ENCODE results near the gene MORC3.

Gene MORC3

GRCh38 chr21:36408568-36408967 is 88.6 kb downstream of the MORC3 start:
- Mint-ChIP-seq H3K9me3 (no peaks in the 10 kb centered on the region), H3K4me3 (no peak overlapping the region), H3K27me3 (ENCODE audit: low read depth, poor library complexity) (peaks cover 3% of the 10 kb centered on the region), H3K27ac (peak overlapping the region; percentile 13), H3K4me1 (no peaks in the 10 kb centered on the region), H3K36me3 (ENCODE audit: low read depth) (peaks cover 70% of the 10 kb centered on the region)
- no peak for DNase-seq
- TF ChIP-seq CTCF (IDR thresholded peaks at IDR 0.05): no peak

GRCh38 chr21:36411301-36411700 is 91.3 kb downstream of the MORC3 start:
- peak overlapping the region; percentile 39 for H3K27ac Mint-ChIP-seq
- H3K4me3 Mint-ChIP-seq: no peak overlapping the region
- peaks cover 65% of the 10 kb centered on the region for H3K36me3 Mint-ChIP-seq (ENCODE audit: low read depth)
- no peaks in the 10 kb centered on the region for H3K9me3 Mint-ChIP-seq
- H3K4me1 Mint-ChIP-seq: no peaks in the 10 kb centered on the region
- H3K27me3 Mint-ChIP-seq (ENCODE audit: low read depth, poor library complexity): peaks cover 3% of the 10 kb centered on the region
- DNase-seq: no peak
- no peak for TF ChIP-seq CTCF (IDR thresholded peaks at IDR 0.05)

- Mint-ChIP-seq H3K9me3 (no peaks in the 10 kb centered on the region), H3K36me3 (ENCODE audit: low read depth) (peaks cover 57% of the 10 kb centered on the region), H3K27ac (peak overlapping the region; percentile 44)
Measured at GRCh38 chr21:36412916-36413315, 92.9 kb downstream of the MORC3 start.

GRCh38 chr21:36415375-36415774 is 95.4 kb downstream of the MORC3 start:
- no peak for DNase-seq
- Mint-ChIP-seq H3K4me3 (no peak overlapping the region), H3K4me1 (peaks cover 4% of the 10 kb centered on the region), H3K27ac (no peak overlapping the region), H3K27me3 (ENCODE audit: low read depth, poor library complexity) (no peaks in the 10 kb centered on the region), H3K36me3 (ENCODE audit: low read depth) (peaks cover 36% of the 10 kb centered on the region), H3K9me3 (no peaks in the 10 kb centered on the region)
- TF ChIP-seq CTCF (IDR thresholded peaks at IDR 0.05): no peak

More at GRCh38 chr21:36412916-36413315, 92.9 kb downstream of the MORC3 start:
- no peaks in the 10 kb centered on the region for H3K4me1 Mint-ChIP-seq
- H3K4me3 Mint-ChIP-seq: no peak overlapping the region
- no peak for DNase-seq
- H3K27me3 Mint-ChIP-seq (ENCODE audit: low read depth, poor library complexity): peaks cover 3% of the 10 kb centered on the region
- TF ChIP-seq CTCF (IDR thresholded peaks at IDR 0.05): no peak

GRCh38 chr21:36419241-36419640 is 99.2 kb downstream of the MORC3 start:
- Mint-ChIP-seq H3K27me3 (ENCODE audit: low read depth, poor library complexity) (peaks cover 4% of the 10 kb centered on the region), H3K4me1 (peaks cover 9% of the 10 kb centered on the region), H3K27ac (no peak overlapping the region), H3K36me3 (ENCODE audit: low read depth) (peaks cover 10% of the 10 kb centered on the region), H3K9me3 (no peaks in the 10 kb centered on the region), H3K4me3 (no peak overlapping the region)
- no peak for TF ChIP-seq CTCF (IDR thresholded peaks at IDR 0.05)
- DNase-seq: no peak

GRCh38 chr21:36419996-36420395 is 100.0 kb downstream of the MORC3 start:
- H3K27me3 Mint-ChIP-seq (ENCODE audit: low read depth, poor library complexity): peaks cover 4% of the 10 kb centered on the region
- no peaks in the 10 kb centered on the region for H3K9me3 Mint-ChIP-seq
- H3K27ac Mint-ChIP-seq: no peak overlapping the region
- H3K4me1 Mint-ChIP-seq: peaks cover 9% of the 10 kb centered on the region
- H3K36me3 Mint-ChIP-seq (ENCODE audit: low read depth): peaks cover 10% of the 10 kb centered on the region
- DNase-seq: peak; percentile 84
- no peak overlapping the region for H3K4me3 Mint-ChIP-seq
- peak; percentile 72 for TF ChIP-seq CTCF (IDR thresholded peaks at IDR 0.05)
